ENCODE measurements around the gene PNMA8C.
A peak's percentile ranks its signal among the peaks of the same experiment; 100 is the strongest.
"Not testable (repeated sequence)": the region's sequence is repeated elsewhere in the genome, so short reads cannot be mapped to it uniquely, and the experiment has no call there.

PNMA8C gene

GRCh38 chr19:46410205-46411087, 18.3 kb downstream of the PNMA8C start:
- no peak for DNase-seq

- DNase-seq = no peak
Measured at GRCh38 chr19:46409191-46409590, 19.5 kb downstream of the PNMA8C start.

- DNase-seq = no peak
Measured at GRCh38 chr19:46408664-46409039, 20.1 kb downstream of the PNMA8C start.

- DNase-seq = no peak
Measured at GRCh38 chr19:46407856-46408663, 20.7 kb downstream of the PNMA8C start.

- DNase-seq = peak; percentile 62
Measured at GRCh38 chr19:46406976-46407375, 21.8 kb downstream of the PNMA8C start.

- DNase-seq = no peak
Measured at GRCh38 chr19:46404753-46405468, 23.8 kb downstream of the PNMA8C start.

GRCh38 chr19:46404055-46404752, 24.5 kb downstream of the PNMA8C start:
- DNase-seq = no peak

GRCh38 chr19:46402725-46403124, 26.0 kb downstream of the PNMA8C start:
- no peak for DNase-seq

GRCh38 chr19:46397801-46398479, 30.8 kb downstream of the PNMA8C start:
- not testable (repeated sequence) for DNase-seq

GRCh38 chr19:46394402-46394797, 34.3 kb downstream of the PNMA8C start:
- peak; percentile 24 for DNase-seq

GRCh38 chr19:46393456-46394401, 35.0 kb downstream of the PNMA8C start:
- peak; percentile 19 for DNase-seq

GRCh38 chr19:46392837-46393236, 35.9 kb downstream of the PNMA8C start:
- no peak for DNase-seq

- DNase-seq = no peak
Measured at GRCh38 chr19:46392252-46392801, 36.4 kb downstream of the PNMA8C start.

GRCh38 chr19:46391296-46392251, 37.2 kb downstream of the PNMA8C start:
- no peak for DNase-seq

GRCh38 chr19:46390866-46391265, 37.9 kb downstream of the PNMA8C start:
- no peak for DNase-seq

- DNase-seq = no peak
Measured at GRCh38 chr19:46390121-46390858, 38.4 kb downstream of the PNMA8C start.

- DNase-seq = no peak
Measured at GRCh38 chr19:46388311-46389095, 40.2 kb downstream of the PNMA8C start.

- DNase-seq = no peak
Measured at GRCh38 chr19:46387713-46388130, 41.0 kb downstream of the PNMA8C start.

Data from NCI-H69 (cell line).